GM04503 (cell line): ENCODE measurements around the gene POC5.
"Not testable (repeated sequence)": the region's sequence is repeated elsewhere in the genome, so short reads cannot be mapped to it uniquely, and the experiment has no call there.

Experiments
- DNase-seq: peaks from one replicate; pipeline ENCODE4 v3.0.0-alpha.2; 2012; ENCODE audit warnings: low read depth

Gene POC5

GRCh38 chr5:75701856-75702255 lies 15.4 kb downstream of the POC5 start:
- DNase-seq: no peak

- not testable (repeated sequence) for DNase-seq
Observed at GRCh38 chr5:75695472-75696351, 21.5 kb downstream of the POC5 start.

- DNase-seq: no peak
Observed at GRCh38 chr5:75694781-75695180, 22.5 kb downstream of the POC5 start.

DNA sequence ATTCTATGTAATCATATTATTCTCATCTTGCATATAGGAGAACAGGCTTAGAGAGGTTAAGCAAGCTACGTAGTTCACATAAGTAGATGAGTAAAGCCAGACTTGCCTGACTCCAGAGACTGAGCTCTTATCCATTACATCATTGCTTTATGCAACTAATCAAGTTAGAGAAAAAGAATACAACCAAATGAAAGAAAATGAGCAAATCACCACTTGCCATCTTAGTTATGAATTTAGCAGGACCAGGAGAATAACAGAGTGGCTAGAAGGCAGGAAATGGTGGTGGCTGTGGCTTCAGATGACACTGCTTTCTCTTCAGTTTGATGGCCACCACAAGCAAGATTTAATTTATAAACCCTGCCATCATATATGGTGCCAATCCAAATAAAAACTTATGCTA lies 26.6 kb downstream of the POC5 start:
- no peak for DNase-seq

DNA sequence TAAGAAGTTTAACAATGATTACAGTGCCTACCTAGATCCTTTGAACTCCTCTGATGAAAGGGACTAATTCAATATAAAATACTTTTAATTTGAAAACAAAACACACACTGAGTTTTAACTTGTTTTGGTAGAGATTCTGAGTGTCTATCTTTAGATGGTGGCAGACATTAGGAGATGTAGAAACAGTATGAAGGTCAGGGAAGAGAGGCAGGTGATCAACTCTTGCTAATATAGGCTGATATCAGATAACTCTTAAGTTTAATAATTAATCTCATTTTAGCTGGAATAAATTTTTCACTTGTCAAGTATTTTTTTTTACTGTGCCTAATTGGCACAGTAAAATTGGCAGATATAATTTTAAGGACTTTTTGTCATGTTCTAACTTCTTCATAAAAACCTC lies 30.8 kb downstream of the POC5 start:
- DNase-seq: no peak

GRCh38 chr5:75685141-75685540 lies 32.1 kb downstream of the POC5 start:
- no peak for DNase-seq

DNA sequence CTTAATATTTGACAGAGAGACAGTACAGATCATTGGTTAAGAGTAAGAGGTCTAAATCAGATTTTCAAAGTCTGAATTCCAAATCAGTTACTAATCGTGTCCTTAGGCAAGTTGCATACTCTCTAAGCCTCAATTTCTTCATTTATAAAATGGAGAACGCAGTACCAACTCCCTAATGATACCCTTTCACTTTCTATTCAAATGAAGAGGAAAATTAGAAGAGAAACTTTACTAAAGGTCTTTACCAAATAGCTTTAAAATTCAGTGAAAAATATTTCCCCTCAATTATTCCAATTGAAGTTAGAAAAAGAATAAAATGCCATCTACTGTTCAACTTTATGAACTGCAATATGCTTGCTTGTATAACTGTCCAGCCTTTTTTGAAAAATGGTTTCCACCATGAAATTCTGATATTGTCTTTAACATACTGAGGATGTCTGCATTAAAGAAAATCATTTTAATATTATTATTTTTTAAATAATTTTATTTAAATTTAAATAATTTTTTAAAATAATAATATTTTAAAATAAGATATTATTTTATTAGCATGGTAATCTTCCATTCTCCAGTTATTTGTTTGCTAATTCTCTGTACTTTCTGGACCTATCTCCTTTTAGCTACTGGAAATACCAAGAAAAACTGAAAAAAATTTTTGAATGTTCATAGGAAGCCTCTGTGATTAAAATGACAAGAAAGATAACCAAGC lies 36.0 kb downstream of the POC5 start:
- peak; percentile 13 for DNase-seq

DNA sequence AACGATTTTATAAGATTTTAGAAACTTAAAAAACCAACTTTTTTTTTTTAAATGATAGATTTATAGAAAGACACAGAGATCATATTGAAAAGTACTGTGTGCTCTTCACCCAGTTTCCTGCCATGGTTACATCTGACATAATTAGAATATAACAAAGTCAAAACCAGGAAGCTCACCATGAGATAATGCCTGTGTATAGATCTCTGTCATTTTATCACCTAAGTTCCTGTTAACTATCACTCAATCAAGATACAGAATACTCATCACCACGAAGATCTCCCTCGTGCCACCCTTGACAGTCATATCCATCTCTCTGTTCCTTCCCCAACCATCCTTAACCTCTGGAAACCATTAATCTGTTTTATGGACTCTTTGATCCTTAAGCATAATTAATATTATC lies 39.1 kb downstream of the POC5 start:
- no peak for DNase-seq

- no peak for DNase-seq
Observed at GRCh38 chr5:75677607-75678006, 39.6 kb downstream of the POC5 start.

DNA sequence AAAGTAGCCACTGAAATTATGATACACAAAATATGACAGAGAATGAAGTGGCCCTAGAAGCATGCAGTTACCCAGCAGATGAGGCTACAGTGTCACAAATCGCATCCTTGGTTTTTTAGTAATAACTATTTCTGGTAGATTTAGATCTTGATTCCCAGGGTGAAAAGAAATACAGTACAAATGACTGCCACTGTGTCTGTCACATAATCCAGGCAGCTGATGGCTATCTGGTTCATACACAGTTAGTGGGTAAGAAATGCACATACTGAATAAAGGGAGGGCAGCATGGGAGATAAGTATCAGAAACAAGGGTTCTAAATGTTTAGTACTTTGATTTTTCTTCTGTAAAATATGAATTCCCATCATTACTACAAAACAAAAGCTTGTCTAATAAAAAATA lies 41.5 kb downstream of the POC5 start:
- no peak for DNase-seq

GRCh38 chr5:75672616-75673015 lies 44.6 kb downstream of the POC5 start:
- DNase-seq: no peak

DNA sequence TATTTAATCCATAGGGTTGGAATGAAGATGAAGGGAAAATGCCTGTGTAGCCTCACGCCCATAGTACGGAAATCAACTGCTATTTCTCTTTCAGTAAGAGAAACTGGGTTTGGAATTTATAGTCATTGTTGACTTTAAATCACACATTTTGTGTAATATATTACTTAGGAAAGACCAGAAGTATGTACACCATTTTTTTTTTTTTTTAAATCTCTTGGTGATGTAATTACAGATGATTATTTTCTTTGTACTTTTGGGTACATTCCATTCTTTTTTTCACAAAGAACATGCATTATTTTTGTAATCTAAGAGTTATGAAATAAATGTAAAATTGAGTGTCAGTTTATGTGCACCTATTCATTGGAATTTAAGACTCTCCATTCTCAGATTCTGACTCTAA lies 45.7 kb downstream of the POC5 start:
- DNase-seq: no peak

GRCh38 chr5:75670577-75670976 lies 46.7 kb downstream of the POC5 start:
- no peak for DNase-seq

GRCh38 chr5:75668977-75669689 lies 48.1 kb downstream of the POC5 start:
- DNase-seq: no peak

GRCh38 chr5:75668445-75668844 lies 48.8 kb downstream of the POC5 start:
- no peak for DNase-seq

DNA sequence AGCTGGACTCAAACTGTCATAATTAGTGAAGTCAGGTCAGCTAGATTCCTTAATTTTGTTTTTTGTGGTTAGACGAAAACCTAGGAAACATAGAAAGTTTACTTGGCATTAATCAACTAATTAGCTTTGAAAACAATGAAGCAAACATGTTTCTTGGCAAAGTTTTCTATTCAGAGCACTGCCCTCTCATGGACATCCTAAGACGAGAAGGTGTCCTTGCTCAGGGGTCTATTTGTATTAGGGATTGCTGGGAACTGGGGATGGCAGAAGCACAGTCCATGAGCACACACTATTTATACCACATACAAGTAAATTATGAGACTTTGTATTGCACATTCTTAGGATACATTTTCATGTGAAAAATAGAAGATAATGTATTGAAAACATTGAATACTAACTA lies 49.7 kb downstream of the POC5 start:
- DNase-seq: no peak

GRCh38 chr5:75666801-75667200 lies 50.4 kb downstream of the POC5 start:
- no peak for DNase-seq

DNA sequence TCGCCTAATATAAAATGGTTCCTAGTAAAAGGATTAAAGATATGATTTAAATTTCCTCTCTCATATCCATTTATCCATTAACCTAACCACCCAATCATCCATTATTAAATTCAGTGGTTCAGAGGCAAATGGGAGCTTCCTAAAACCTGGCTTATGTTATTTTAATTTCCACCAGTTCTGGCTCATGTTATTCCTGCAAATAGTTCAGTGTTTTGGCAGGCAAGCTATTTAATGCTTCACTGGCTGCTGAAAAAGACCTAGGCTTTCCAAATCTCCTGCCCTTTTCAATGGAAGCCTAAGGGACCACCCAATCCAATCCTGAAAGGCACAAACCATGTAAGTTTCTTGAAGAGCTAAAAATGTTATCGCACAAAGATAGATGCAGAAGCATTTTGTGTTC lies 52.3 kb downstream of the POC5 start:
- no peak for DNase-seq

DNA sequence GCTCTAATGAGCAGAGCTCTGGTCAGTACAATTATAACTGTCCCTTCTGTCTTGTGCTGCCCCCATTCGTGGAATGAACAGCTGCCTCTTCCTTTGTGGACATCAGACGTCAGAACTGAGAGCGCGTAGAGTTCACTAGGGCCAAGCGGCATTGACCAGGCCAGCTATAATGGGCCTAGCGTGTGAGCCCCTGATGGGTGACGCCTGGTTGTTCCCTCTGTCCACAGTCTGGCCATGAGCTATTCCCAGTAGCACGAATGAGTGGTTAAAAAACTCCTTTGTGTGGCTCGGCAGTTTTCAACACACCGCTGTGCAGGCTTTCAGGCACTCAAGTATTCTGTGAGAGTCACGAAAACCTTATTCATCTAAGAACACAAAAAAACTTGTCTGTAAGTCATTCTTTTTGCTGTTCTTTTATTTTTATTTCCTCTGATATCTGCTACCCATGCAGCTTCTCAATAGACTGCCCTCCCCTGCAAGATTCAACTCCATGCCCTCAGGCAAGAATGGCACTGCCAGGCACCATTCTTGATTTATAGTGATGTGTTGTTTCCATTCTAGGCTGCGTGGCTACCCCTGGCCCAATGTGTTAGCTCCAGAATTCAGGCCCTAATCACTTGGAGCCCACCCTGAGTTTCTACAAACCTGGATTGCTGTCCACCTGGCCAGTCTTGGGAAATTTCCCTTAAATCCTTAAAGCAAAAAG lies 53.5 kb downstream of the POC5 start:
- no peak for DNase-seq

GRCh38 chr5:75662061-75662460 lies 55.2 kb downstream of the POC5 start:
- no peak for DNase-seq

GRCh38 chr5:75660678-75661465 lies 56.4 kb downstream of the POC5 start:
- no peak for DNase-seq
